K562 (cell line): ENCODE measurements around the gene FAM174C. TPM values are rescaled to one million over a fixed set of nuclear protein-coding genes. Genes with fewer than 3 reads are reported as not detected.

Source experiments
- ATF1 ChIP-seq, 2 experiments: fragments of 450-650 bp in 1 of 2; IDR thresholded peaks; 2 replicates each; pipeline ENCODE4 v1.6.1; 2016; ENCODE audit warnings: missing compliant biosample characterization in 1 of 2, missing genetic modification characterization in 1 of 2
- BMI1 ChIP-seq: fragments of 150-350 bp; IDR thresholded peaks from 2 replicates; pipeline ENCODE4 v1.6.1; 2014; ENCODE audit warnings: low read length
- CHD2 ChIP-seq: IDR thresholded peaks from 2 replicates; pipeline ENCODE4 v1.6.1; 2011; ENCODE audit warnings: low read depth, low read length
- CTBP1 ChIP-seq: fragments of 450-650 bp; IDR thresholded peaks from 2 replicates; pipeline ENCODE4 v1.6.1; 2016; ENCODE audit warnings: borderline replicate concordance
- EP300 ChIP-seq: IDR thresholded peaks from 2 replicates; pipeline ENCODE4 v1.6.1; 2012; ENCODE audit warnings: low read length, improper control_type of control experiment
- FIP1L1 ChIP-seq: fragments of 200-400 bp; formaldehyde crosslinking; IDR thresholded peaks from 2 replicates; pipeline ENCODE4 v1.6.1; 2018; ENCODE audit warnings: mild to moderate bottlenecking, low read depth, low read length; ENCODE audit not compliant: poor library complexity, severe bottlenecking
- JUND ChIP-seq, 2 experiments: IDR thresholded peaks; 2 replicates in 1 of 2; 3 replicates in 1 of 2; pipeline ENCODE4 v1.6.1; 2011; ENCODE audit warnings: borderline replicate concordance in 2 of 2, low read depth in 2 of 2, low read length in 2 of 2, improper control_type of control experiment in 1 of 2, missing biosample characterization in 1 of 2, missing genetic modification characterization in 1 of 2, missing genetic modification reagents in 1 of 2
- NR2C2 ChIP-seq, 2 experiments: fragments of 200-800 bp in 1 of 2; sonication (Bioruptor generic) in 1 of 2; sonication (generic) in 1 of 2; formaldehyde crosslinking in 1 of 2; IDR thresholded peaks; 2 replicates each; pipeline versions ENCODE4 v1.6.1 to v1.8.0; 2016 to 2022; ENCODE audit warnings: mild to moderate bottlenecking in 1 of 2, missing compliant biosample characterization in 1 of 2, missing genetic modification characterization in 1 of 2, missing genetic modification reagents in 1 of 2
- NRF1 ChIP-seq, 2 experiments: fragments of 450-650 bp; IDR thresholded peaks in 1 of 2; conservative IDR thresholded peaks in 1 of 2; 2 replicates each; pipeline ENCODE4 v1.6.1; 2014; ENCODE audit warnings: mild to moderate bottlenecking in 2 of 2
- SLC30A9 ChIP-seq: fragments of 250-450 bp; sonication (Bioruptor Pico); IDR thresholded peaks from 2 replicates; pipeline ENCODE4 v1.8.0; 2022; ENCODE audit warnings: mild to moderate bottlenecking, moderate library complexity
- SP1 ChIP-seq: sonication (generic); formaldehyde crosslinking; IDR thresholded peaks from 2 replicates; pipeline ENCODE4 v1.8.1; 2022; ENCODE audit warnings: mild to moderate bottlenecking, missing genetic modification reagents
- SPI1 ChIP-seq: IDR thresholded peaks from 2 replicates; pipeline ENCODE4 v1.6.1; 2011; ENCODE audit warnings: low read depth, low read length, control low read depth, borderline replicate concordance
- TOE1 ChIP-seq, 2 experiments: fragments of 450-650 bp in 1 of 2; sonication (generic) in 1 of 2; formaldehyde crosslinking in 1 of 2; IDR thresholded peaks; 2 replicates each; pipeline versions ENCODE4 v1.7.1 to v1.8.0; 2016 to 2022; ENCODE audit warnings: borderline replicate concordance in 2 of 2, mild to moderate bottlenecking in 2 of 2, antibody characterized with exemption in 1 of 2, inconsistent platforms in 1 of 2, low read depth in 1 of 2, missing genetic modification reagents in 1 of 2, moderate library complexity in 1 of 2
- ZBTB1 ChIP-seq: sonication (generic); formaldehyde crosslinking; IDR thresholded peaks from 2 replicates; pipeline ENCODE4 v1.8.1; 2023; ENCODE audit warnings: missing genetic modification reagents, low read depth, mild to moderate bottlenecking, borderline replicate concordance
- ZNF133 ChIP-seq: fragments of 250-450 bp; sonication (Bioruptor Pico); IDR thresholded peaks from 2 replicates; pipeline ENCODE4 v1.4.0; 2020; ENCODE audit warnings: mild to moderate bottlenecking
- polyA plus RNA-seq, 8 experiments: library from polyadenylated mRNA; depleted of rRNA in 4 of 8; stranded (reverse) in 5 of 8; unstranded in 3 of 8; fragments of >200 nt; fragmentation: Nextera tagmentation in 2 of 8; fragmentation: Illumina TruSeq in 1 of 8; extraction: Ambion mirVana in 2 of 8; extraction: Trizol in 1 of 8; gene quantifications; 2 replicates each; pipeline versions ENCODE4 v1.2.1 to v1.2.3, GENCODE V29; 2011 to 2014; ENCODE audit warnings: inconsistent platforms in 1 of 8, missing spikeins in 1 of 8
- total RNA-seq, 7 experiments: library from RNA; depleted of rRNA in 6 of 7; stranded (reverse); fragments of >200 nt in 6 of 7; fragmentation: Illumina TruSeq in 2 of 7; extraction: Trizol in 2 of 7; gene quantifications; 2 replicates each; pipeline versions ENCODE4 v1.2.1 to v1.2.3, GENCODE V29; 2011 to 2021; ENCODE audit warnings: low replicate concordance in 1 of 7
- TF ChIP-seq, protein P1 (sequence below), 3 experiments: fragments of 200-800 bp in 1 of 3; sonication (Bioruptor generic) in 1 of 3; sonication (generic) in 1 of 3; formaldehyde crosslinking in 1 of 3; IDR thresholded peaks; 2 replicates each; pipeline versions ENCODE4 v1.6.1 to v1.8.0; 2016 to 2022; ENCODE audit warnings: mild to moderate bottlenecking in 2 of 3, missing compliant biosample characterization in 2 of 3, missing genetic modification characterization in 2 of 3, missing genetic modification reagents in 1 of 3
- TF ChIP-seq, protein P2 (sequence below): IDR thresholded peaks from 2 replicates; pipeline ENCODE4 v1.6.1; 2011; ENCODE audit warnings: borderline replicate concordance, low read depth, mild to moderate bottlenecking, moderate library complexity, low read length; ENCODE audit not compliant: insufficient read depth, poor library complexity, severe bottlenecking
- TF ChIP-seq, protein P3 (sequence below): fragments of 250-450 bp; sonication (Bioruptor Pico); IDR thresholded peaks from 2 replicates; pipeline ENCODE4 v1.6.1; 2021; ENCODE audit warnings: mild to moderate bottlenecking
- TF ChIP-seq, protein P4 (sequence below): fragments of 450-650 bp; IDR thresholded peaks from 2 replicates; pipeline ENCODE4 v1.6.1; 2017; ENCODE audit warnings: antibody characterized with exemption

The FAM174C gene
- total and polyA plus RNA-seq, 9 of the 15 experiments (the other 6 are each of a cell fraction or from before 2014, with no cell fraction given), result 0.66 to 89.6 (median 20.3) TPM

DNA sequence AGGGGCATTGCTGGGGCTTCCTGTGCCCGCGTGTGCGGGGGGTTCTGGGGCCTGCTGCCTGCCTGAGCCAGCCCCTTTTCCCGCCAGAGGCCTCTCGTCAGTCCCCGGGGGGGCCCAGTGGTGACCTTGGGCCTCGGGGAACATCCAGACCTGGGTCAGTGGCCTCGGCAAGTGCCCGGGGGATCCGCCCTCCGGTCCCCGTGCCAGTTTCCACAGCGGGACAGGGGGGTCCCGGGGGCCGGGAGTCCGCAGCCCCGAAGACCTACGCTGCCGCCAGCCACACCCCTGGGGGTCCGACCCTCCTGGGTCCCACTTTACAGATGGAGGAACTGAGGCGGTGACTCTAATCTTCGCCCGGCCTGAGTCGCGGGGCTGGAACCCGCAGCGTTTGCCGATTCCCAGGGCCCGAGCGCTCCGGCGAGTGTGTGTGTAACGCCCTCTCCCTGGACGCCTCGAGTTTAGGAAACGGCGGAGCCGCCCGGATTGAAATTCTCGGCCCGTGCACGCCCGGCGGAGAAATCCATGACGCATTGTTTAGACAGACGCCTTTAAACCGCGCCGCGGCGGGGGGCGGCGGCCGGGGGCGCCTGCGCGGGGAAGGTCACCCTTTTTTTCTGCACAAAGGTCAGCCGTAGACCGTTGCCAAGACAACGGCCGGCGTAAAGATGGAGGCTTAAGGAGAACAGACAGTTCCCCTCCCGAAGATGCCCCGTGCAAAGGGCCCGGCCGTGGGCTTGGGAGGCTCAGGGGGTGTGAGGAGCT is 49.7 kb downstream of the FAM174C start (continued):
- peak; percentile 53; the same call in 1 of the 2 replicates for TF ChIP-seq ZBTB1 (CRISPR knock-in tag)
- TF ChIP-seq BMI1, result peak; percentile 77
- TF ChIP-seq, protein P1, sequence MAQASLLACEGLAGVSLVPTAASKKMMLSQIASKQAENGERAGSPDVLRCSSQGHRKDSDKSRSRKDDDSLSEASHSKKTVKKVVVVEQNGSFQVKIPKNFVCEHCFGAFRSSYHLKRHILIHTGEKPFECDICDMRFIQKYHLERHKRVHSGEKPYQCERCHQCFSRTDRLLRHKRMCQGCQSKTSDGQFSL (CRISPR knock-in tag; IDR thresholded peaks at IDR 0.05), result peak; percentile 48; the same call in 1 of the 2 replicates
- TF ChIP-seq, protein P1 (tag; IDR thresholded peaks at IDR 0.05), result no peak
- TF ChIP-seq CHD2, result no peak
- TF ChIP-seq ATF1 (CRISPR knock-in tag; IDR thresholded peaks at IDR 0.05), result peak; percentile 21; the same call in 1 of the 2 replicates
- peak; percentile 88 for TF ChIP-seq ATF1 (tag; IDR thresholded peaks at IDR 0.05)
- TF ChIP-seq FIP1L1, result peak; percentile 35
- peak; percentile 65 for TF ChIP-seq SP1
- TF ChIP-seq, protein P2, sequence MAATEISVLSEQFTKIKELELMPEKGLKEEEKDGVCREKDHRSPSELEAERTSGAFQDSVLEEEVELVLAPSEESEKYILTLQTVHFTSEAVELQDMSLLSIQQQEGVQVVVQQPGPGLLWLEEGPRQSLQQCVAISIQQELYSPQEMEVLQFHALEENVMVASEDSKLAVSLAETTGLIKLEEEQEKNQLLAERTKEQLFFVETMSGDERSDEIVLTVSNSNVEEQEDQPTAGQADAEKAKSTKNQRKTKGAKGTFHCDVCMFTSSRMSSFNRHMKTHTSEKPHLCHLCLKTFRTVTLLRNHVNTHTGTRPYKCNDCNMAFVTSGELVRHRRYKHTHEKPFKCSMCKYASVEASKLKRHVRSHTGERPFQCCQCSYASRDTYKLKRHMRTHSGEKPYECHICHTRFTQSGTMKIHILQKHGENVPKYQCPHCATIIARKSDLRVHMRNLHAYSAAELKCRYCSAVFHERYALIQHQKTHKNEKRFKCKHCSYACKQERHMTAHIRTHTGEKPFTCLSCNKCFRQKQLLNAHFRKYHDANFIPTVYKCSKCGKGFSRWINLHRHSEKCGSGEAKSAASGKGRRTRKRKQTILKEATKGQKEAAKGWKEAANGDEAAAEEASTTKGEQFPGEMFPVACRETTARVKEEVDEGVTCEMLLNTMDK, result no peak
- TF ChIP-seq SLC30A9, result no peak
- no peak for TF ChIP-seq ZNF133 (CRISPR knock-in tag)
- peak; percentile 82 for TF ChIP-seq NR2C2 (CRISPR knock-in tag; IDR thresholded peaks at IDR 0.05)
- TF ChIP-seq NR2C2 (tag; IDR thresholded peaks at IDR 0.05), result peak; percentile 95
- TF ChIP-seq TOE1 (IDR thresholded peaks at IDR 0.05; ENCODE audit: borderline replicate concordance), result 0 out of 2 replicates have a peak, but pooled peaks have one; percentile 17
- TF ChIP-seq TOE1 (CRISPR knock-in tag; IDR thresholded peaks at IDR 0.05; ENCODE audit: borderline replicate concordance, low read depth), result no peak
- TF ChIP-seq CTBP1, result peak; percentile 43; the same call in 1 of the 2 replicates
- peak; percentile 12; the same call in 1 of the 2 replicates for TF ChIP-seq EP300
- TF ChIP-seq NRF1 (conservative IDR thresholded peaks at IDR 0.05 in 1 of 2, IDR thresholded peaks at IDR 0.05 in 1 of 2), result peak; percentile 92 to 93
- TF ChIP-seq, protein P3, sequence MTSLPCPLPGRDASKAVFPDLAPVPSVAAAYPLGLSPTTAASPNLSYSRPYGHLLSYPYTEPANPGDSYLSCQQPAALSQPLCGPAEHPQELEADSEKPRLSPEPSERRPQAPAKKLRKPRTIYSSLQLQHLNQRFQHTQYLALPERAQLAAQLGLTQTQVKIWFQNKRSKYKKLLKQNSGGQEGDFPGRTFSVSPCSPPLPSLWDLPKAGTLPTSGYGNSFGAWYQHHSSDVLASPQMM, result no peak
- TF ChIP-seq, protein P4, sequence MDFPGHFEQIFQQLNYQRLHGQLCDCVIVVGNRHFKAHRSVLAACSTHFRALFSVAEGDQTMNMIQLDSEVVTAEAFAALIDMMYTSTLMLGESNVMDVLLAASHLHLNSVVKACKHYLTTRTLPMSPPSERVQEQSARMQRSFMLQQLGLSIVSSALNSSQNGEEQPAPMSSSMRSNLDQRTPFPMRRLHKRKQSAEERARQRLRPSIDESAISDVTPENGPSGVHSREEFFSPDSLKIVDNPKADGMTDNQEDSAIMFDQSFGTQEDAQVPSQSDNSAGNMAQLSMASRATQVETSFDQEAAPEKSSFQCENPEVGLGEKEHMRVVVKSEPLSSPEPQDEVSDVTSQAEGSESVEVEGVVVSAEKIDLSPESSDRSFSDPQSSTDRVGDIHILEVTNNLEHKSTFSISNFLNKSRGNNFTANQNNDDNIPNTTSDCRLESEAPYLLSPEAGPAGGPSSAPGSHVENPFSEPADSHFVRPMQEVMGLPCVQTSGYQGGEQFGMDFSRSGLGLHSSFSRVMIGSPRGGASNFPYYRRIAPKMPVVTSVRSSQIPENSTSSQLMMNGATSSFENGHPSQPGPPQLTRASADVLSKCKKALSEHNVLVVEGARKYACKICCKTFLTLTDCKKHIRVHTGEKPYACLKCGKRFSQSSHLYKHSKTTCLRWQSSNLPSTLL, result no peak
- peak; percentile 40; the same call in 1 of the 2 replicates for TF ChIP-seq SPI1
- peak; percentile 65 for TF ChIP-seq JUND (IDR thresholded peaks at IDR 0.05; ENCODE audit: borderline replicate concordance, low read depth, low read length)
- no peak; the same call in 2 of the 3 replicates for TF ChIP-seq JUND (tag; IDR thresholded peaks at IDR 0.05; ENCODE audit: borderline replicate concordance, low read depth, low read length)
